ENCODE data around the gene ZNF197.
"Not testable (repeated sequence)": the region's sequence is repeated elsewhere in the genome, so short reads cannot be mapped to it uniquely, and the experiment has no call there.

Gene ZNF197

DNA sequence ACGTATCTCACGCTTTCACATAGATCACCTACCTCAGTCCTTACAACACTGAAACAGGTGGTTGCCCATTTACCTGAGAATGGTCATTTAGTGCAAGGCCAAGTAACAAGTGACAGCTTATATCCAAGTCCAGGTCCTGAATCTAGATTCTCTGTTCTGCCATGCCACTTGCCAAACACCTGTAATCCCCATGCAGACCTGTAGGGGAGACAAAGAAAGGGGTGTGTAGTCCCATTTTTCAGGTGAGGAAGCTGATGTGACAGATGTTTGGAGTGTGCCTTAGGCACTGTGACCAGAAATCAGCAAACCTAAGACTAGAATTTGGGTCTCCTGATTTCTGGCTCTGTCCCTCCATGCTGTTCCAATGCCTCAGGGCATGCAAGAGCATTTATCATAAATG is 36.4 kb downstream of the ZNF197 start:
- DNase-seq (ENCODE audit: low read depth in 2 of 2): no peak

- no peak for DNase-seq (ENCODE audit: low read depth in 2 of 2)
Observed at GRCh38 chr3:44665173-44665572, 40.3 kb downstream of the ZNF197 start.

DNA sequence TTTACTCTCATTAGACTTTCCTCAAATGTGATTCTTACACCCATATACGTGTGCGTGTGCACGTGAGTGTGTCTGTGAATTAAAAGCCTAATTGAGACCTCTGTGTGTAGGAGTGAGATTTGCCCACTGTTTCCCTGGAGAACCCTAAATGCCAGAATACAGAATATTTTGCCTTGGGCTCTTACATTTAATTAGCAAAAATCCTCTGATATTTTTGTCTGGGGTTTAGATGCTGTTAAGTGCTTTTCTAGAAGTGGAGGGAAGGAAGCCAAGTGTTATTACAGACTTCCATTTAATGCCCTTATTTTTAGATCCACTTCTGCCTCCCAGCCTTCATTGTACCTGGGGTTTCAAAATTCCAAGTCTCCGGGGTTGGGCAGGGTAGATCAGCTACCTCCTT is 41.5 kb downstream of the ZNF197 start:
- DNase-seq (ENCODE audit: low read depth in 2 of 2): no peak

DNA sequence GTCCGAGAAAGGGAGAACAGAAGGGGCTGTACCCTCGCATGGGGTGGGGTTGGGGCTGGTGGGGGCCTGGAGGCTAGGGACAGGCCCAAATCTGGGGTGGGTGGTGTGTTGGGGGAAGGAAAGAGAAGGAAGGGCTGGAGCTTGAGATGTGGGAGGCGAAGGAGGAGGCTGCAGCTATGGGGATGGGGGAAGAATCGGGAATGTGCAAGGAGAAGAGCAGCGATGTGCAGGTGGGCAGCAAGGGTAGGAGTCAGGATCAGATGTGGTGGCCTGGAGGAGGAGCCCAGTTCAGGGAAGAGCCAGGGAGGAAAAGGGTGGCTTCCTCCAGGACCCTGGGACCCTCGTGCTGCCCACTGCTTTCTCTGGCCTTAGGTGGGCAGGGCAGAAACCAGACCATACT is 44.9 kb downstream of the ZNF197 start:
- DNase-seq (ENCODE audit: low read depth in 2 of 2): no peak

GRCh38 chr3:44673466-44673865 is 48.6 kb downstream of the ZNF197 start:
- DNase-seq (ENCODE audit: low read depth in 2 of 2): not testable (repeated sequence)

DNA sequence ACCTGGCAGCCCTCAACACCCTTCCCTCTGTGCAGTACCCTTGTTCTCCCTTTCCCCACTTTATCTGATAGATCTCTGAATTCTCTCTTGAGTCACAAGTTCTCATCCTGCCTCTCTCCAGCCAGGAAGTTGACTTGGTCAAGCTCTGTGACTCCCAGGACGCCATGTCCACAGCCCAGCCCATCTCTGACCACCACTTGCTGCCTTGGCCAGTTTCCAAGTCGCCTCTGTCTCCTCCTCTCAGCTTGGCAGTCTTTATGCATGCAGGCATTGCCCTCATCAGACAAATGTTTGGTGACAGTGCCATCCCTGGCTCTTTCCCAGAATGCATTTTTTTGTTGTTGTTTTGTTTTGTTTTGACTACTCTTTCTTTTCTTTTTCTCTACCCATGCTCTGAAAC is 49.4 kb downstream of the ZNF197 start:
- no peak for DNase-seq (ENCODE audit: low read depth in 2 of 2)

GRCh38 chr3:44678480-44679116 is 53.8 kb downstream of the ZNF197 start:
- no peak for DNase-seq (ENCODE audit: low read depth in 2 of 2)

GRCh38 chr3:44680921-44681455 is 56.2 kb downstream of the ZNF197 start:
- DNase-seq (ENCODE audit: low read depth in 2 of 2): no peak

- no peak for DNase-seq (ENCODE audit: low read depth in 2 of 2)
Observed at GRCh38 chr3:44682182-44682896, 57.5 kb downstream of the ZNF197 start.

DNA sequence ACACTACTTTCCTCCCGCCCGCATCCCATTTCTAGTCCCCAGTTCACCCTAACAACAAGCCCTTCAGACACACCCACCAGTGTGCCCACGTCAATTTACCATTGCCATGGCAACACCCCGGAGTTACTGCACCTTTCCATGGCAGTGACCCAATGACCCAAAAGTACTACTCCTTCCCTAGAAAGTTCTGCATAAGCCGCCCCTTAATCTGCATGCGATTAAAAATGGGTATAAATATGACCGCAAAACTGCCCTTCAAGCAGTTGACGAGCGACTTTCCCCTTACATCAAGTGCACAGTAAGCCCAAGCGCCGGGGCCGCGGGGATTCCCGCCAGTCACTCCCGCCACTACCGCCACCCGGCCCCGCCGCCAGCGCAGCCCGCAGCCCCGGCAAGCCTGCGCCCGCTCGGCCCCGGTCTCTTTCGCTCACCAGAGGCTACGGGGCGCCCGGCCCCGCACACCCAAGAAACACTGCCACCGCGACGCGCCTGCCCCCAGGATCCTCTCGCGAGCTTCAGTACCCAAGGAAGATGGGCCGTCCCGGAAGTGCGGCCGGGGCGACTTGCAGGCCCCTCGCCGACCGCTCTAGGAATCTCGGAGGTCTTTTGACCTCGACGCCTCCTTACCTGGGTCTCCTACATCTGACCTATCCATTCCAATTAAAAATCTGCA is 60.4 kb downstream of the ZNF197 start:
- DNase-seq (ENCODE audit: low read depth in 2 of 2): peak; percentile 13 to 30

GRCh38 chr3:44687898-44688297 is 63.1 kb downstream of the ZNF197 start:
- DNase-seq (ENCODE audit: low read depth in 2 of 2): no peak

Data from stimulated activated CD8-positive, alpha-beta memory T cell treated with anti-CD3 and anti-CD28 coated beads, Interleukin-2, amount 100 ng/mL, for 1 hour (primary cell).